Activated CD8-positive, alpha-beta memory T cell treated with anti-CD3 and anti-CD28 coated beads for 24 hours (primary cell): ENCODE measurements around the gene LRRC49.

ENCODE experiments used
- DNase-seq: peaks from one replicate; pipeline ENCODE4 v3.0.0-alpha.2; 2020

Gene LRRC49

GRCh38 chr15:71057143-71057542, 164.5 kb downstream of the LRRC49 start:
- DNase-seq = no peak

- no peak for DNase-seq
These were observed 165.0 kb downstream of the LRRC49 start for GRCh38 chr15:71057581-71057980.

GRCh38 chr15:71060983-71061382, 168.4 kb downstream of the LRRC49 start:
- no peak for DNase-seq

- no peak for DNase-seq
These were observed 174.4 kb downstream of the LRRC49 start for GRCh38 chr15:71066983-71067382.

GRCh38 chr15:71069693-71070092, 177.1 kb downstream of the LRRC49 start:
- DNase-seq = no peak

- DNase-seq = no peak
These were observed 178.9 kb downstream of the LRRC49 start for GRCh38 chr15:71071529-71071928.

- no peak for DNase-seq
These were observed 179.8 kb downstream of the LRRC49 start for GRCh38 chr15:71072423-71072822.

- DNase-seq = no peak
These were observed 186.0 kb downstream of the LRRC49 start for GRCh38 chr15:71078506-71079207.

- DNase-seq = no peak
These were observed 186.8 kb downstream of the LRRC49 start for GRCh38 chr15:71079208-71080044.

- no peak for DNase-seq
These were observed 187.5 kb downstream of the LRRC49 start for GRCh38 chr15:71080166-71080565.

- DNase-seq = no peak
These were observed 188.1 kb downstream of the LRRC49 start for GRCh38 chr15:71080705-71081104.

- no peak for DNase-seq
These were observed 190.2 kb downstream of the LRRC49 start for GRCh38 chr15:71082803-71083202.

- DNase-seq = no peak
These were observed 190.7 kb downstream of the LRRC49 start for GRCh38 chr15:71083349-71083748.

- no peak for DNase-seq
These were observed 191.6 kb downstream of the LRRC49 start for GRCh38 chr15:71084264-71084663.

- DNase-seq = no peak
These were observed 193.2 kb downstream of the LRRC49 start for GRCh38 chr15:71085809-71086208.

- no peak for DNase-seq
These were observed 195.5 kb downstream of the LRRC49 start for GRCh38 chr15:71088155-71088554.

GRCh38 chr15:71088683-71089082, 196.1 kb downstream of the LRRC49 start:
- no peak for DNase-seq

- no peak for DNase-seq
These were observed 197.2 kb downstream of the LRRC49 start for GRCh38 chr15:71089801-71090200.

- DNase-seq = no peak
These were observed 199.0 kb downstream of the LRRC49 start for GRCh38 chr15:71091601-71092000.

GRCh38 chr15:71092056-71092600, 199.5 kb downstream of the LRRC49 start:
- no peak for DNase-seq

- DNase-seq = no peak
These were observed 200.7 kb downstream of the LRRC49 start for GRCh38 chr15:71093054-71094024.

- no peak for DNase-seq
These were observed 201.5 kb downstream of the LRRC49 start for GRCh38 chr15:71094137-71094536.

- no peak for DNase-seq
These were observed 204.1 kb downstream of the LRRC49 start for GRCh38 chr15:71096676-71097075.
